ENCODE results near the gene DTX4. TPM values are rescaled to one million over a fixed set of nuclear protein-coding genes. Genes with fewer than 3 reads are reported as not detected.
"Not testable (repeated sequence)": the region's sequence is repeated elsewhere in the genome, so short reads cannot be mapped to it uniquely, and the experiment has no call there.

The DTX4 gene
- polyA plus RNA-seq, 1 donor from 2014 or later = 31.4 TPM

DNA sequence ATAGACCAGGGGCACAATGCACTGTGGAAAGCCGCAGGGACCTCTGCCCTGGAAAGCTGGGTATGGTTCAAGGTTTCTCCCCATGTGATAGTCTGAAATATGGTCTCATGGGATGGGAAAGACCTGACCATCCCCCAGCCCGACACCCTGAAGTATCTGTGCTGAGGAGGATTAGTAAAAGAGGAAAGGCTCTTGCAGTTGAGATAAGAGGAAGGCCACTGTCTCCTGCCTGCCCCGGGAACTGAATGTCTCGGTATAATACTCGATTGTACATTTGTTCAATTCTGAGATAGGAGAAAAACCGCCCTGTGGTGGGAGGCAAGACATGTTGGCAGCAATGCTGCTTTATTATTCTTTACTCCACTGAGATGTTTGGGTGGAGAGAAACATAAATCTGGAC is 35.4 kb upstream of the DTX4 start:
- H2AFZ ChIP-seq (ENCODE audit: low read depth, low read length); H3K27ac ChIP-seq (ENCODE audit: low read length); H3K27me3 ChIP-seq (ENCODE audit: insufficient read depth, low read depth, low read length); H3K9me2 ChIP-seq (ENCODE audit: insufficient read depth, low read length); H3K4me2 ChIP-seq (ENCODE audit: low read length); H3K36me3 ChIP-seq (ENCODE audit: insufficient read depth, low read length); H3K4me3 ChIP-seq (ENCODE audit: low read length); H4K20me1 ChIP-seq (ENCODE audit: insufficient read depth); H3F3A ChIP-seq (ENCODE audit: insufficient read depth, low read length, poor library complexity, severe bottlenecking); H3K9me3 ChIP-seq (ENCODE audit: low read length); H3K9ac ChIP-seq (ENCODE audit: low read length); H3K79me2 ChIP-seq (replicated peaks; ENCODE audit: insufficient read depth, low read length): not testable (repeated sequence)

DNA sequence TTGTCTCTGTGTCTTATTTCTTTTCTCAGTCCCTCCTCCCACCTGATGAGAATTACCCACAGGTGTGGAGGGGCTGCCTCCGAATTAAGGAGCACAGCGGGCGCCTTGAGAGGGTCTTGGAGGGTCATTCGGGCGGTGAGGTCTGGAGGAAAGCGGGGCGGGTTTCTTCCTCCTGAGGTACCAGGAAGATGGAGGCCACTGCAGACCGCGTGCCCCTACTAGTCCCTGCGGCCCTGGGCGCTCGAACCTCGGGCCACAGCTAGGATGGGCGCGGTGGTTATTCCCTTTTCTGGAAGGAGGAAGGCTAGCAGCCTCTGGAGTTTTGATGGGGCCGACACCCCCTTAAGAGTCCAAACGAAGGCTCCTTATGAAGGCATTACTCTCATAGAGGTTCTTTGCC is 34.7 kb upstream of the DTX4 start:
- Histone ChIP-seq H3K79me2 (replicated peaks; ENCODE audit: insufficient read depth, low read length) (no peaks in the 10 kb centered on the region), H3F3A (ENCODE audit: insufficient read depth, low read length, poor library complexity, severe bottlenecking) (no peaks in the 10 kb centered on the region), H3K27ac (ENCODE audit: low read length) (no peak overlapping the region), H3K36me3 (ENCODE audit: insufficient read depth, low read length) (no peaks in the 10 kb centered on the region), H3K9me3 (ENCODE audit: low read length) (no peaks in the 10 kb centered on the region), H3K27me3 (ENCODE audit: insufficient read depth, low read depth, low read length) (no peaks in the 10 kb centered on the region), H4K20me1 (ENCODE audit: insufficient read depth) (no peaks in the 10 kb centered on the region), H3K9ac (ENCODE audit: low read length) (no peak overlapping the region), H3K4me2 (ENCODE audit: low read length) (no peak overlapping the region), H3K4me3 (ENCODE audit: low read length) (no peak overlapping the region), H2AFZ (ENCODE audit: low read depth, low read length) (no peak overlapping the region), H3K9me2 (ENCODE audit: insufficient read depth, low read length) (no peaks in the 10 kb centered on the region)
- TF ChIP-seq TAF1 (IDR thresholded peaks at IDR 0.05; ENCODE audit: low read depth) (no peak), MXI1 (conservative IDR thresholded peaks at IDR 0.05; ENCODE audit: poor library complexity, severe bottlenecking) (no peak)
- TF ChIP-seq, protein P1, sequence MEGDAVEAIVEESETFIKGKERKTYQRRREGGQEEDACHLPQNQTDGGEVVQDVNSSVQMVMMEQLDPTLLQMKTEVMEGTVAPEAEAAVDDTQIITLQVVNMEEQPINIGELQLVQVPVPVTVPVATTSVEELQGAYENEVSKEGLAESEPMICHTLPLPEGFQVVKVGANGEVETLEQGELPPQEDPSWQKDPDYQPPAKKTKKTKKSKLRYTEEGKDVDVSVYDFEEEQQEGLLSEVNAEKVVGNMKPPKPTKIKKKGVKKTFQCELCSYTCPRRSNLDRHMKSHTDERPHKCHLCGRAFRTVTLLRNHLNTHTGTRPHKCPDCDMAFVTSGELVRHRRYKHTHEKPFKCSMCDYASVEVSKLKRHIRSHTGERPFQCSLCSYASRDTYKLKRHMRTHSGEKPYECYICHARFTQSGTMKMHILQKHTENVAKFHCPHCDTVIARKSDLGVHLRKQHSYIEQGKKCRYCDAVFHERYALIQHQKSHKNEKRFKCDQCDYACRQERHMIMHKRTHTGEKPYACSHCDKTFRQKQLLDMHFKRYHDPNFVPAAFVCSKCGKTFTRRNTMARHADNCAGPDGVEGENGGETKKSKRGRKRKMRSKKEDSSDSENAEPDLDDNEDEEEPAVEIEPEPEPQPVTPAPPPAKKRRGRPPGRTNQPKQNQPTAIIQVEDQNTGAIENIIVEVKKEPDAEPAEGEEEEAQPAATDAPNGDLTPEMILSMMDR (IDR thresholded peaks at IDR 0.05; ENCODE audit: poor library complexity, severe bottlenecking) = no peak

DNA sequence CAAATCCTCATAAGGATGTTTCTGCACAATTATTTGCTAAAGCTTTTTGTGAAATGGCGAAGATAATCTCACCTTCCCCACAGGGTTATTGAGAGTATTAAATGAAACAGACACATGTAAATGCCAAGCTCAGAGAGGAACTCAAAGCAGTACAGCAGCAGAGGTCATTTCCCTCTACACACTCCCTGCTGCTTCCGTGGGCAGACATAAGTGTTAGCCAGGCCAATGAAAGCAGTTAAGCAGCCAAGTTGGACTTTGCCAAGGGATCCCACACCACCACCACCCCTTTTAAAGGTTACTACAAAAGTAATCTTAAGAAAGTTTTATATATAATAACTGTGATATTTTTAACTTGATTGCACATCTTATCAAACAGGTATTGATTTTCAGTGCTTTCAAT is 33.3 kb upstream of the DTX4 start:
- Histone ChIP-seq H2AFZ (ENCODE audit: low read depth, low read length) (no peak overlapping the region), H3K9ac (ENCODE audit: low read length) (no peak overlapping the region), H4K20me1 (ENCODE audit: insufficient read depth) (no peaks in the 10 kb centered on the region), H3K9me2 (ENCODE audit: insufficient read depth, low read length) (no peaks in the 10 kb centered on the region), H3K79me2 (replicated peaks; ENCODE audit: insufficient read depth, low read length) (no peaks in the 10 kb centered on the region), H3K9me3 (ENCODE audit: low read length) (no peaks in the 10 kb centered on the region), H3K4me3 (ENCODE audit: low read length) (no peak overlapping the region), H3F3A (ENCODE audit: insufficient read depth, low read length, poor library complexity, severe bottlenecking) (no peaks in the 10 kb centered on the region), H3K27me3 (ENCODE audit: insufficient read depth, low read depth, low read length) (peaks cover 11% of the 10 kb centered on the region), H3K27ac (ENCODE audit: low read length) (no peak overlapping the region), H3K4me2 (ENCODE audit: low read length) (no peak overlapping the region), H3K36me3 (ENCODE audit: insufficient read depth, low read length) (no peaks in the 10 kb centered on the region)
- TF ChIP-seq POLR2AphosphoS5 (IDR thresholded peaks at IDR 0.05) (no peak), EZH2 (IDR thresholded peaks at IDR 0.05; ENCODE audit: borderline replicate concordance, insufficient read depth, low read length, poor library complexity, severe bottlenecking) (no peak)
- TF ChIP-seq, protein P2, sequence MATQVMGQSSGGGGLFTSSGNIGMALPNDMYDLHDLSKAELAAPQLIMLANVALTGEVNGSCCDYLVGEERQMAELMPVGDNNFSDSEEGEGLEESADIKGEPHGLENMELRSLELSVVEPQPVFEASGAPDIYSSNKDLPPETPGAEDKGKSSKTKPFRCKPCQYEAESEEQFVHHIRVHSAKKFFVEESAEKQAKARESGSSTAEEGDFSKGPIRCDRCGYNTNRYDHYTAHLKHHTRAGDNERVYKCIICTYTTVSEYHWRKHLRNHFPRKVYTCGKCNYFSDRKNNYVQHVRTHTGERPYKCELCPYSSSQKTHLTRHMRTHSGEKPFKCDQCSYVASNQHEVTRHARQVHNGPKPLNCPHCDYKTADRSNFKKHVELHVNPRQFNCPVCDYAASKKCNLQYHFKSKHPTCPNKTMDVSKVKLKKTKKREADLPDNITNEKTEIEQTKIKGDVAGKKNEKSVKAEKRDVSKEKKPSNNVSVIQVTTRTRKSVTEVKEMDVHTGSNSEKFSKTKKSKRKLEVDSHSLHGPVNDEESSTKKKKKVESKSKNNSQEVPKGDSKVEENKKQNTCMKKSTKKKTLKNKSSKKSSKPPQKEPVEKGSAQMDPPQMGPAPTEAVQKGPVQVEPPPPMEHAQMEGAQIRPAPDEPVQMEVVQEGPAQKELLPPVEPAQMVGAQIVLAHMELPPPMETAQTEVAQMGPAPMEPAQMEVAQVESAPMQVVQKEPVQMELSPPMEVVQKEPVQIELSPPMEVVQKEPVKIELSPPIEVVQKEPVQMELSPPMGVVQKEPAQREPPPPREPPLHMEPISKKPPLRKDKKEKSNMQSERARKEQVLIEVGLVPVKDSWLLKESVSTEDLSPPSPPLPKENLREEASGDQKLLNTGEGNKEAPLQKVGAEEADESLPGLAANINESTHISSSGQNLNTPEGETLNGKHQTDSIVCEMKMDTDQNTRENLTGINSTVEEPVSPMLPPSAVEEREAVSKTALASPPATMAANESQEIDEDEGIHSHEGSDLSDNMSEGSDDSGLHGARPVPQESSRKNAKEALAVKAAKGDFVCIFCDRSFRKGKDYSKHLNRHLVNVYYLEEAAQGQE (IDR thresholded peaks at IDR 0.05; ENCODE audit: borderline replicate concordance) = no peak
